Testis (tissue), 3 donors: ENCODE results near the gene B3GNT4. TPM values are rescaled to one million over a fixed set of nuclear protein-coding genes. Genes with fewer than 3 reads are reported as not detected.

ENCODE experiments used
- DNase-seq: peaks from one replicate; pipeline ENCODE4 v3.0.0-alpha.2; 2019
- H3K27ac ChIP-seq, 2 donors: fragments of 200-600 bp; sonication (generic); one replicate each; pipeline ENCODE4 v1.5.1; 2019
- H3K27me3 ChIP-seq: fragments of 200-600 bp; sonication (generic); one replicate; pipeline ENCODE4 v1.5.1; 2019
- H3K36me3 ChIP-seq: fragments of 200-600 bp; sonication (generic); one replicate; pipeline ENCODE4 v1.5.1; 2017; ENCODE audit warnings: low read depth; ENCODE audit errors: missing control alignments
- H3K4me1 ChIP-seq: fragments of 200-600 bp; sonication (generic); one replicate; pipeline ENCODE4 v1.5.1; 2019
- H3K4me3 ChIP-seq, 2 donors: fragments of 200-600 bp; sonication (generic); one replicate each; pipeline ENCODE4 v1.5.1; 2017 to 2019
- H3K9me3 ChIP-seq: fragments of 200-600 bp; sonication (generic); one replicate; pipeline ENCODE4 v1.5.1; 2017
- POLR2A ChIP-seq: fragments of 450-650 bp; IDR thresholded peaks from one replicate; pipeline ENCODE4 v1.6.1; 2017; ENCODE audit warnings: antibody characterized with exemption, mild to moderate bottlenecking, moderate library complexity
- WGBS, 2 donors: methylation state at CpG; one replicate each; pipeline ENCODE4 v1.1.5; 2018; 5-methylcytosine and 5-hydroxymethylcytosine counted together
- intact Hi-C: fragments of 100-400 bp; cut with DNase I; formaldehyde crosslinking; loops from one replicate; pipeline ENCODE4 v1.15.1; 2023; ENCODE audit warnings: low total_unique reads
- polyA plus RNA-seq: library from polyadenylated mRNA; stranded (reverse); fragments of 350-450 nt; fragmentation: Illumina TruSeq; extraction: RNeasy Lipid Tissue Mini Kit (QIAGEN cat#74804); gene quantifications from one replicate; pipeline ENCODE4 v1.2.3, GENCODE V29; 2014; ENCODE audit warnings: low read depth, low replicate concordance; ENCODE audit not compliant: insufficient read depth
- total RNA-seq, 2 donors: library from RNA; depleted of rRNA; stranded (reverse); fragments of >200 nt; gene quantifications; one replicate each; pipeline ENCODE4 v1.2.3, GENCODE V29; 2016
- TF ChIP-seq, protein P1 (sequence below), 3 experiments: fragments of 450-650 bp in 2 of 3; fragments of 200-600 bp in 1 of 3; sonication (generic) in 1 of 3; IDR thresholded peaks; one replicate each; pipeline ENCODE4 v1.5.1; 2016 to 2019; ENCODE audit warnings: antibody characterized with exemption in 3 of 3, mild to moderate bottlenecking in 2 of 3, moderate library complexity in 1 of 3

The B3GNT4 gene
- total and polyA plus RNA-seq, 3 donors from 2014 or later: 2.1 to 5.2 (median 2.2) TPM

- no peak for TF ChIP-seq POLR2A
- TF ChIP-seq, protein P1, sequence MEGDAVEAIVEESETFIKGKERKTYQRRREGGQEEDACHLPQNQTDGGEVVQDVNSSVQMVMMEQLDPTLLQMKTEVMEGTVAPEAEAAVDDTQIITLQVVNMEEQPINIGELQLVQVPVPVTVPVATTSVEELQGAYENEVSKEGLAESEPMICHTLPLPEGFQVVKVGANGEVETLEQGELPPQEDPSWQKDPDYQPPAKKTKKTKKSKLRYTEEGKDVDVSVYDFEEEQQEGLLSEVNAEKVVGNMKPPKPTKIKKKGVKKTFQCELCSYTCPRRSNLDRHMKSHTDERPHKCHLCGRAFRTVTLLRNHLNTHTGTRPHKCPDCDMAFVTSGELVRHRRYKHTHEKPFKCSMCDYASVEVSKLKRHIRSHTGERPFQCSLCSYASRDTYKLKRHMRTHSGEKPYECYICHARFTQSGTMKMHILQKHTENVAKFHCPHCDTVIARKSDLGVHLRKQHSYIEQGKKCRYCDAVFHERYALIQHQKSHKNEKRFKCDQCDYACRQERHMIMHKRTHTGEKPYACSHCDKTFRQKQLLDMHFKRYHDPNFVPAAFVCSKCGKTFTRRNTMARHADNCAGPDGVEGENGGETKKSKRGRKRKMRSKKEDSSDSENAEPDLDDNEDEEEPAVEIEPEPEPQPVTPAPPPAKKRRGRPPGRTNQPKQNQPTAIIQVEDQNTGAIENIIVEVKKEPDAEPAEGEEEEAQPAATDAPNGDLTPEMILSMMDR (IDR thresholded peaks at IDR 0.05): no peak
- Histone ChIP-seq H3K36me3 (no peaks in the 10 kb centered on the region), H3K27me3 (no peaks in the 10 kb centered on the region), H3K27ac (no peak overlapping the region), H3K9me3 (no peaks in the 10 kb centered on the region), H3K4me3 (no peak overlapping the region), H3K4me1 (no peaks in the 10 kb centered on the region)
- WGBS, 2 donors: 85 to 86% methylated on average over 11 of the region's 11 CpGs
- intact Hi-C loops: no loop called here
- no peak for DNase-seq
Measured at GRCh38 chr12:122160761-122161160, 42.7 kb upstream of the B3GNT4 start.

GRCh38 chr12:122161682-122162081 is 41.8 kb upstream of the B3GNT4 start:
- Histone ChIP-seq H3K36me3 (no peaks in the 10 kb centered on the region), H3K27ac (no peak overlapping the region), H3K4me3 (no peak overlapping the region), H3K4me1 (no peaks in the 10 kb centered on the region), H3K27me3 (no peaks in the 10 kb centered on the region), H3K9me3 (no peaks in the 10 kb centered on the region)
- intact Hi-C loops: no loop called here
- WGBS, 2 donors: 85 to 87% methylated on average over 8 of the region's 8 CpGs
- no peak for DNase-seq
- no peak for TF ChIP-seq POLR2A
- TF ChIP-seq, protein P1 (IDR thresholded peaks at IDR 0.05): no peak

DNA sequence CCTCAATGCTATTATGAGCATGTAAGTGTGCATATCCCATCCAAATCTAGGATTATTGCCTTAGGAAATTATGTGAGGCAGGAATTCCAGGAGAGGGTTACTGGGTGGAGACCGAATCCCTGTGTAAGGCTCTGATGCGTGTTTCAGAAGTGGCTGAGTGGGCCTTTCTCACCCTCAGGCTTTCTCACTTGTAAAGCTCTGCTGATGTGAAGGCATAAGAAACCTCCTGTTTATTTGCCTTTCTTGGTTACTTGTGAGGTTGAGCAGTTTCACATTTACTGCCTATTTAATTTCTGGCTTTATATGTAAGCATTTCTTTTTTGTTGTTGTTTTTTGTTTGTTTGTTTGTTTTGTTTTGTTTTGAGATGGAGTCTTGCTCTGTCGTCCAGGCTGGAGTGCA is 40.5 kb upstream of the B3GNT4 start:
- no peaks in the 10 kb centered on the region for H3K9me3 ChIP-seq
- H3K4me1 ChIP-seq: no peaks in the 10 kb centered on the region
- intact Hi-C loops: no loop called here
- no peak for DNase-seq
- no peak for TF ChIP-seq POLR2A
- TF ChIP-seq, protein P1 (IDR thresholded peaks at IDR 0.05): no peak
- no peaks in the 10 kb centered on the region for H3K36me3 ChIP-seq
- no peaks in the 10 kb centered on the region for H3K27me3 ChIP-seq
- no peak overlapping the region for H3K4me3 ChIP-seq
- WGBS, 2 donors: 91 to 92% methylated on average over 3 of the region's 3 CpGs
- H3K27ac ChIP-seq: no peak overlapping the region

GRCh38 chr12:122166422-122167349 is 36.8 kb upstream of the B3GNT4 start:
- TF ChIP-seq, protein P1 (IDR thresholded peaks at IDR 0.05): no peak
- TF ChIP-seq POLR2A: no peak
- intact Hi-C loops: no loop called here

More at GRCh38 chr12:122166422-122167349, 36.8 kb upstream of the B3GNT4 start:
- Histone ChIP-seq H3K4me1 (no peaks in the 10 kb centered on the region), H3K36me3 (no peaks in the 10 kb centered on the region), H3K4me3 (no peak overlapping the region), H3K27me3 (no peaks in the 10 kb centered on the region), H3K27ac (no peak overlapping the region), H3K9me3 (no peaks in the 10 kb centered on the region)
- no peak for DNase-seq
- 84% methylated on average over 22 of the region's 22 CpGs for WGBS, 2 donors
